Hippocampal formation (tissue), 2 donors: Measurements from ENCODE around the gene FHL3.
"Not testable (repeated sequence)": the region's sequence is repeated elsewhere in the genome, so short reads cannot be mapped to it uniquely, and the experiment has no call there.

Source experiments
- DNase-seq, 2 donors: peaks; one replicate each; lab custom pipeline; 2025; lab: John Stamatoyannopoulos, UW

Gene FHL3

DNA sequence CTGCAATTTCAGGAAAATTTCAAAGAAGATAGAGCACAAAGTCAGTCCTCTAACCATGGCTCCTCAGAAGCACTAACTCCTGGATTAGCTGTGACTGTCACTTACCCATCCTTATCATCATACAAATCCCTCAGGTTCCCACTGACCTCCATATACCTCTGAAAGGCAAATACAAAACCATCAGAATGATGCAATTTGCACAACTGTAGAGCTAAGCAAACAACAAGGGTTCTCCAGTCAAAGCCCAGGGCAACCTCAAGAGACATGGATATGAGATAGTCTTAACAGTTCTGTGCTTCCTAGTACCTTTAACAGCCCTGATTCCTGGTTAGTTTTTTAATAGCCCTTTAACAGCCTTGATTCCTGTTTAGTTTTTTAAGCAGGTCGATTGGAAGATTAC lies 17.6 kb downstream of the FHL3 start:
- DNase-seq: no peak

DNA sequence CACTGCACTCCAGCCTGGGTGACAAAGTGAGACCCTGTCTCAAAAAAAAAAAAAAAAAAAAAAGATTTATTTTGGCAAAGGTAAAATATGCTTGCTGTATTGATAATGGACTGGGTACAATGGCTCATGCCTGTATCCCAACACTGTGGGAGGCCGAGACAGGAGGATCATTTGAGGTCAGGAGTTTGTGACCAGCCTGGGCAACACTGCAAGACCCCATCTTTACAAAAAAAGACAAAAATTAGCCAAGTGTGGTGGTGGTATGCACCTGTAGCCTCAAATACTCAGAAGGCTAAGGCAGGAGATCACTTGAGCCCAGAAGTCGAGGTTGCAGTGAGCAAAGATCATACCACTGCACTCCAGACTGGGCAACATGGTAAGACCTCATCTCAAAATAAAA lies 21.8 kb downstream of the FHL3 start:
- no peak for DNase-seq

DNA sequence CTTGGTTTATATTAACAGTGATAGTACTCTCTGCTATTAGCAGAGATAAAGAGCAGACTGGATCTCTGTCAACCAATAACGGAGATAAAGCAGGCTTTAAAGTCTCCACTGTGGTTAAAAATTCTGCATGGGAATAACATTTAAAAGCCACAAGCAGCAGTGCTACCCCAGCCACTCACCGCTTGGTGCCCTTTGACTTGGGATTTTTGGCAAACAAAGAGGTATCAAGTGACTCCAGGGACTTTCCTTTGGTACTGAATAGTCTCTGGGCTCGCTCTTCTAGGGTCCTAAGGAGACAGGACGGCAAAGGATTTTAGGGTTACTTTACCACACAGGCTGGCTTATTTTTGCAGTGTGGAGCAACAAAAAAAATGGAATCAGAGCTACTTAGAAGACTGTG lies 26.8 kb downstream of the FHL3 start:
- DNase-seq: no peak

GRCh38 chr1:37975083-37975482 lies 30.2 kb downstream of the FHL3 start:
- not testable (repeated sequence) for DNase-seq

DNA sequence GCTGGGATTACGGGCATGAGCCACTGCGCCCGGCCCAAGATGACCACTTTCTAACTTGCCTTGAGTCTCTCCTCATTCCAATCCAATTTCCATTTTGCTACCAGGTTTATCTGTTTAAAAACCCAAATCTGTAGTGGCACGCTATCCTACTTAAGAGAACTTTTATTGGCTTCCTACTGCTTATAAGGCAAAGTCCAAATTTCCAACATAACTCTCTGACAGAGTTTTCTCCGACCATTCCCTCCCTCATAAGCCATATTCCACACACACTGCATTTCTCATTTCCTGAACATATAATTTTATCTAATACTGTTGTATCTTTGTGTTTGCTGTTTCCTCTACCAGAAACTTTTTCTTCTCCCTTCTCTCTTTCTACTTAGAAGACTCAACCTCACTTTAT lies 30.7 kb downstream of the FHL3 start:
- DNase-seq: no peak

GRCh38 chr1:37973684-37974083 lies 31.6 kb downstream of the FHL3 start:
- not testable (repeated sequence) for DNase-seq

DNA sequence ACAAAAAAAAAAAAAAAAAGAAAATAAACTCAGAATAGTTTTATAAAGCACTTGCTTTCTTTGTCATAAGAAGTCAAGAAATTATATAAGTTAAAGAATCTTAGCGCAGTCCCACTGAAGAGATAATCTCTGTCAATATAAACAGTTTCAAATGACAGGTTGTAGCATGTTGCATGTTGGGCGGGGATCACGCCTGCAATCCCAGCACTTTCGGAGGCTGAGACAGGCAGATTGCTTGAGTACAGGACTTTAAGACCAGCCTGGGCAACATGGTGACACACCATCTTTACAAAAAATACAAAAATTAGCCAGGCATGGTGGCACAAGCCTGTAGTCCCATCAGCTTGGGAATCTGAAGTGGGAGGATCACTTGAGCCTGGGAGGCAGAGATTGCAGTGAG lies 40.0 kb downstream of the FHL3 start:
- no peak for DNase-seq

DNA sequence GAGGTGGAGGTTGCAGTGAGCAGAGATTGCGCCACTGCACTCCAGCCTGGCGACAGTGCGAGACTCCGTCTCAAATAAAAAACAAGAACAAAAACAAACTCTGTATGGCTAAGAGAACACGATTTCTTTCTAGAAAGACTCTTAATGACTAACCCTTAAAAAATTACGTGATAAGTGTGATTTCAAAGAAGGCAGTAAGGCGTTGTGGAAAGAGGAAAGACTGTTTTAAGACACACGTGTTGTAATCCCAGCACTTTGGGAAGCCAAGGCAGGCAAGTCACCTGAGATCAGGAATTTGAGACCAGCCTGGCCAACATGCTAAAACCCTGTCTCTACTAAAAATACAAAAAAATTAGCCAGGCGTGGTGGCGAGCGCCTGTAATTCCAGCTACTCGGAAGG lies 41.2 kb downstream of the FHL3 start:
- DNase-seq: not testable (repeated sequence)

- no peak for DNase-seq
These were observed 46.6 kb downstream of the FHL3 start for GRCh38 chr1:37958690-37959089.

- no peak for DNase-seq
These were observed 49.6 kb downstream of the FHL3 start for GRCh38 chr1:37955685-37956084.

DNA sequence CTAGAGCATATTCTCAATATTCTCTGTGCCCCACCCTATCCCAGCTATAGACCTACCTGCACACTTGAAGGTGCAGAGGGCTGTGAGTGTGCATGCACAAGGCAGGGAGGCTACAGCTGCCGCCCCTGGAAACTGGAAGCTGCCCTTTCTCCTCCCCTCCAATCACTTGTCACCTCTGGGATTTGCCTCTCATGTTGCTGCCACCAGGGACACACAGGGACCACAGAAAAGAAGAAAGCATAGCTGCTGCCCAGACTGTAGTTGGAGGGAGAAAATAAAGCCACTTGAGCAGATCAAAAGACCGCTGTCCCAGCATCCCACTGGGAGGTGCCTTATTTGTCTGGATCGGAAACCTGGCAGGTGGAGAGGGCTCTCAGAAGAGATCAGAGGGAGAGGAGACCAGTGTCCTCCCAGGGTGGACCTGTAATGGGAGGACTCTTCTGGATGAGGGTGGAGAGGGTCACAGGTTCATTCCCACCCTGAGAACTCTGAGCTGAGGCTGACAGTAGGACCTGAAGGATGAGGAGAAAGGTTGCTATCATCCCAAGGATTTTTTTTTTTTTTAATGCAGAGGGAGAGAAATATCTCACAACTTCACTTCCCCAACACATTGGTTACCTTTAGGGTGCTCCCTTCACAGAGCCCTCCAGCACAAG lies 50.9 kb downstream of the FHL3 start:
- DNase-seq: no peak

- no peak for DNase-seq
These were observed 52.6 kb downstream of the FHL3 start for GRCh38 chr1:37952738-37953137.

DNA sequence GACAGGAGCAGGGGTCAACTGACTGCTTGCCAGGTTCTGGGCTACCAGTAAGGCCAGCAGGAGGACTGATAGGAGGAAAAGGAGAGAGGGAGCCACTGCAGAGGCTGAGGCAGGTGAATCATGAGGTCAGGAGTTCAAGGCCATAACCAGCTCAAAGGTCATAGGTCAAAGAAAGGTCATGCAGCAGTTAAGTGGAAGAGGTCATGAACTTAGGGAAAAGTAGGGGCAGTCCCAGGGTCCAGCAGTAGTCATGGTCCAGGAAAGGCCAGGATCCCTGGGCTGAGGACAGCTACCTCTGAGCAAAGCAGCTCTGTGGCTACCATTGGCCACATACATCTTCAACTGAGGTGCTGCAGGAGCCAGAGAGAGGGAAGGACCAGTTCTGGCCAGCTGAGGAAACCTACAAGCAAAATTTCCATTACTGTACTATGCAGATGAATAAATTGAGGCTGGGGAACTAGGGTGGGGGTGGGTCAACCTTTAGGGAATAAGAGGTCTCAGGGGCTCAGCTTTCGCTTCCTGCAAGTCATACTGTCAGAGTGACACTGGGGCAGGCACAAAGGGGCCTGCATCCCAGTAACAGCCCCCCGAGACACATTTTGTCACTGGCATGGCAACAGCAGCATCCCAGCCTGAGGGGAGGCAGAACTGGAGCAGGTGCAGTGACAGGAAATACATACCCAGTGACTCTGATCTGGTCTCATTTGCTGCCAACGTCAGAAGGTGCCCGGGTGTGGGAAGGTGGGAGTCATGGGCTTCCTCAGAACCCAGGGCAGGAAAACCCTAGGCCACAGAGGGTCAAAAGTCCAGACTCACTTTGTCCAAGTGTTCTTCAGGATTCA lies 53.3 kb downstream of the FHL3 start:
- no peak for DNase-seq

DNA sequence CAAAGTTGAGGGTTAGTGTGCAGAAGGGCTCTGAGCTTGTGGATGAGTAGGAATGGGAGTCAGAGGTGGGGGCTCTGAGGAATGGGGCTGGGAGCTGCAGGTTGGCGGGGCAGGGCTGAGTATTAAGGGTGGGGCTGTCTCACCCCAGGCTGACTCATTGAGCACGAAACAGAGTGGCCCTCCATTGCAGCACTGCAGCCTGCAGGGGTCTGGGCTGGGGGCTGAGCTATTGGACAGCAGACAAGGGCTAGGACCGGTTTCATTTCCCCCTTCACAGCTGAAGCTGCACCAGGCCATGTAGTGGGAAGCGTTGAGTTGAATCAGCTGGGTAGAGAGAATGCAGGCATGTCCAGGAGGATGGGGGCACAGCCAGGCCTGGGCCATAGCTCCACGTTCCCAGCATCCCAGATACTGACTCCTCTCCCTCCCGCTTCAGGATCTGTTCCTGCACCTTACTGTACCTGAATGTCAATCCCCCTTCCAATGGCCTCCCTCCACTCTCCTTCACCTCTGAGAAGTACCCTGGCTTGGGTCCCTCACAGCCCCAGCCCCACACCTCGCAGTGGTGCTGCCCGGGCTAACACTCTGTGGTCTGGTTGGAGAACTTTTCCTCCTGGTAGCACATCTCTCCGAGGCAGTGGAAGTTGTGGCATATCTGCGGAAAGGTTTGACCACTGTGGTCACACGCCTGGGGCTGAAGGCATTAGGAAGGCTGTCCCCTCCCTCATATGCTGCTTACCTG lies 54.1 kb downstream of the FHL3 start:
- no peak for DNase-seq

GRCh38 chr1:37949524-37950152 lies 55.7 kb downstream of the FHL3 start:
- DNase-seq: no peak

GRCh38 chr1:37948841-37949240 lies 56.5 kb downstream of the FHL3 start:
- no peak for DNase-seq

GRCh38 chr1:37948166-37948565 lies 57.1 kb downstream of the FHL3 start:
- no peak for DNase-seq

- no peak for DNase-seq
These were observed 58.0 kb downstream of the FHL3 start for GRCh38 chr1:37947364-37947763.
